ENCODE results near the gene FAM120B. TPM values are rescaled to one million over a fixed set of nuclear protein-coding genes. Genes with fewer than 3 reads are reported as not detected.

The FAM120B gene
- total and polyA plus RNA-seq, 2 of the 4 experiments (the other 2 are of a cell fraction), result 15.3 to 28.0 TPM

DNA sequence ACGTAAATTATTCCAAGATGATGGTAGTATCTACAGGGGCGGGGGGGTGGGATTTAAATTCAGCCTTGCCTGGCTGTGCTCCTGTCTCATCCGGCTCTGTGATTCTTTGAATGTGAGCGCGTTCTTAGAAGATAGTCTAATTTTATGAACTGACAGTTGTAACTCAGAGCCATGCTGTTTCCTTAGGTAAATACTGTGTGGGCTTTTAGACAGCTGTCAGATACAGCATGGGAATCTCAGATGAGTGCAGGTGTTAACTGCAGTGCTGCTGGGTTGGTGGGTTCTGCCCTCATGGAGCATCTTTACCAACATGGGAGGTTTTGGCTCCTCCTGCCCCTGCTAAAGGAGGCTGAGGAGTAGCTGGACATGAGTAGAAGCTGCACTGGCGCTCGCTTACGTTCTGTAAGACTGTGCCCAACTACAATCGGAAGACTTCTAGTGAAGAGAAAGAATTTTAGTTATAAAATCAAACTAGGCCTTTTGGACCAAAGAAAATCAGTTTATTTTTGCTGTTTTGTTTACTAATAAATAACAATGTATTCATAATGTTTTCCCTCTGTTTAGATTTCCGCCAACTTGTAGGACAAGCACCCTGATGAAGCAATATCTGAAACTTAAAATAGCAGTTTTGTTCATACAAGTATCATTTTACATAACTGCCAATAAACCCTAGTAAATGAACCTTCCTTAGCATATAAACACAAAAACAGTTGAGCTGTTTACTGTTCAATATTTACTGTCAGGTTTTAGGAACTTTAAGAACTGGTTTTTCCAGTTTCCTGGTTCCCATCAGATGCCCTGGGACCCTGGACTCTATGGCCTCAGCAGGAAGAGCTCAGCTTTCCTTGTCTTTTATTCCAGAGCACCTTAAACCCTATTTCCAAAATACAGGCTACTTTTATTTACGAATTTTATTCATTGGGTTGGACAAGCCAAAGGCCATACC is 66.1 kb downstream of the FAM120B start:
- Histone ChIP-seq H3K23ac (ENCODE audit: low read depth, low read length) (no peak overlapping the region), H3K27ac (ENCODE audit: insufficient read depth, low read length) (no peak overlapping the region), H2BK120ac (ENCODE audit: low read depth, low read length) (no peak overlapping the region), H4K5ac (ENCODE audit: low read depth, low read length) (no peak overlapping the region), H3K14ac (replicated peaks; ENCODE audit: low read depth, low read length) (no peak overlapping the region), H3K9me3 (ENCODE audit: control insufficient read depth, insufficient read depth, low read length) (no peaks in the 10 kb centered on the region), H2BK15ac (ENCODE audit: low read depth, low read length) (no peak overlapping the region), H4K91ac (ENCODE audit: insufficient read depth, low read depth, low read length) (no peak overlapping the region), H2AK9ac (replicated peaks; ENCODE audit: low read depth, low read length, poor library complexity) (no peak overlapping the region), H4K8ac (ENCODE audit: low read depth in 2 of 2, low read length in 2 of 2) (no peak overlapping the region), H3K56ac (ENCODE audit: extremely low read depth, insufficient read depth, low read length) (no peak overlapping the region), H3K36me3 (ENCODE audit: control insufficient read depth, insufficient read depth, low read length) (peaks cover 12% of the 10 kb centered on the region), H4K20me1 (ENCODE audit: insufficient read depth, low read length) (no peaks in the 10 kb centered on the region), H2AFZ (replicated peaks; ENCODE audit: low read length, poor library complexity) (no peak overlapping the region), H3K4me3 (ENCODE audit: insufficient read depth, low read depth, low read length) (no peak overlapping the region), H2AK5ac (ENCODE audit: low read depth, low read length) (no peak overlapping the region), H2BK5ac (ENCODE audit: low read depth, low read length, poor library complexity, severe bottlenecking) (no peak overlapping the region), H3K4me1 (ENCODE audit: control insufficient read depth, insufficient read depth, low read length) (peaks cover under 1% of the 10 kb centered on the region; the same call in 1 of the 2 replicates), H3K4ac (ENCODE audit: low read depth, low read length) (no peak overlapping the region), H3K18ac (ENCODE audit: low read depth, low read length) (no peak overlapping the region), H3K9ac (ENCODE audit: low read depth, low read length) (no peak overlapping the region), H2BK20ac (ENCODE audit: low read depth, low read length) (no peak overlapping the region), H3K79me1 (ENCODE audit: low read depth in 1 of 2, low read length in 2 of 2) (peaks cover 2 to 4% of the 10 kb centered on the region in 2 experiments; a peak in 1 of 4 replicates), H3K4me2 (ENCODE audit: low read depth, low read length) (no peak overlapping the region), H3K9me1 (ENCODE audit: insufficient read depth, low read length) (no peaks in the 10 kb centered on the region; the same call in 1 of the 2 replicates), H3K27me3 (ENCODE audit: control insufficient read depth, insufficient read depth, low read length) (no peaks in the 10 kb centered on the region)
- 100% methylated on average over 2 of the region's 11 CpGs; no CpG with 5 or more reads in 1 of the 2 experiments for WGBS, 2 experiments (ENCODE audit: extremely low coverage in 2 of 2, insufficient read length in 1 of 2)
- DNase-seq, result no peak
- intact Hi-C loops (cut with micrococcal nuclease), result no loop called here
- dilution Hi-C loops (cut with HindIII; ENCODE audit: low sequenced_read_pairs, unreplicated experiment), result no loop called here
- no peak for ATAC-seq (ENCODE audit: low read depth)
- ChIA-PET CTCF (interaction anchor here (1.2 kb wide), 1 partner anchor 10 kb away, joined by 4 read pairs; no protein-coding TSS in a partner anchor), POLR2A (ENCODE audit: unreplicated experiment) (no interaction called here)
- BruUV-seq (replicated peaks), result no TSS peak
- in situ Hi-C loops (cut with MboI; ENCODE audit: low sequenced_read_pairs), result no loop called here
- TF ChIP-seq POLR2A (IDR thresholded peaks at IDR 0.05; ENCODE audit: low read depth, low read length) (no peak), SMC3 (IDR thresholded peaks at IDR 0.05; ENCODE audit: low read depth, low read length) (no peak), NFE2L2 (IDR thresholded peaks at IDR 0.05; ENCODE audit: low read depth, low read length) (no peak), BHLHE40 (IDR thresholded peaks at IDR 0.05; ENCODE audit: low read depth, low read length) (no peak), MAFK (IDR thresholded peaks at IDR 0.05; ENCODE audit: low read depth, low read length) (no peak), RFX5 (IDR thresholded peaks at IDR 0.05; ENCODE audit: low read depth, low read length) (no peak), CEBPB (IDR thresholded peaks at IDR 0.05; ENCODE audit: low read depth, low read length) (no peak), MXI1 (IDR thresholded peaks at IDR 0.05; ENCODE audit: borderline replicate concordance, low read depth, low read length) (no peak), CHD1 (IDR thresholded peaks at IDR 0.05; ENCODE audit: low read depth, low read length) (no peak), FOS (IDR thresholded peaks at IDR 0.05; ENCODE audit: low read depth, low read length) (no peak), RCOR1 (IDR thresholded peaks at IDR 0.05; ENCODE audit: insufficient replicate concordance, low read length) (no peak), RAD21 (IDR thresholded peaks at IDR 0.05; ENCODE audit: low read length) (no peak)
- TF ChIP-seq, protein P1, sequence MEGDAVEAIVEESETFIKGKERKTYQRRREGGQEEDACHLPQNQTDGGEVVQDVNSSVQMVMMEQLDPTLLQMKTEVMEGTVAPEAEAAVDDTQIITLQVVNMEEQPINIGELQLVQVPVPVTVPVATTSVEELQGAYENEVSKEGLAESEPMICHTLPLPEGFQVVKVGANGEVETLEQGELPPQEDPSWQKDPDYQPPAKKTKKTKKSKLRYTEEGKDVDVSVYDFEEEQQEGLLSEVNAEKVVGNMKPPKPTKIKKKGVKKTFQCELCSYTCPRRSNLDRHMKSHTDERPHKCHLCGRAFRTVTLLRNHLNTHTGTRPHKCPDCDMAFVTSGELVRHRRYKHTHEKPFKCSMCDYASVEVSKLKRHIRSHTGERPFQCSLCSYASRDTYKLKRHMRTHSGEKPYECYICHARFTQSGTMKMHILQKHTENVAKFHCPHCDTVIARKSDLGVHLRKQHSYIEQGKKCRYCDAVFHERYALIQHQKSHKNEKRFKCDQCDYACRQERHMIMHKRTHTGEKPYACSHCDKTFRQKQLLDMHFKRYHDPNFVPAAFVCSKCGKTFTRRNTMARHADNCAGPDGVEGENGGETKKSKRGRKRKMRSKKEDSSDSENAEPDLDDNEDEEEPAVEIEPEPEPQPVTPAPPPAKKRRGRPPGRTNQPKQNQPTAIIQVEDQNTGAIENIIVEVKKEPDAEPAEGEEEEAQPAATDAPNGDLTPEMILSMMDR (conservative IDR thresholded peaks at IDR 0.05; ENCODE audit: low read depth, low read length), result no peak
- TF ChIP-seq, protein P2, sequence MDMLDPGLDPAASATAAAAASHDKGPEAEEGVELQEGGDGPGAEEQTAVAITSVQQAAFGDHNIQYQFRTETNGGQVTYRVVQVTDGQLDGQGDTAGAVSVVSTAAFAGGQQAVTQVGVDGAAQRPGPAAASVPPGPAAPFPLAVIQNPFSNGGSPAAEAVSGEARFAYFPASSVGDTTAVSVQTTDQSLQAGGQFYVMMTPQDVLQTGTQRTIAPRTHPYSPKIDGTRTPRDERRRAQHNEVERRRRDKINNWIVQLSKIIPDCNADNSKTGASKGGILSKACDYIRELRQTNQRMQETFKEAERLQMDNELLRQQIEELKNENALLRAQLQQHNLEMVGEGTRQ (IDR thresholded peaks at IDR 0.05; ENCODE audit: low read depth, low read length), result no peak
- TF ChIP-seq, protein P3, sequence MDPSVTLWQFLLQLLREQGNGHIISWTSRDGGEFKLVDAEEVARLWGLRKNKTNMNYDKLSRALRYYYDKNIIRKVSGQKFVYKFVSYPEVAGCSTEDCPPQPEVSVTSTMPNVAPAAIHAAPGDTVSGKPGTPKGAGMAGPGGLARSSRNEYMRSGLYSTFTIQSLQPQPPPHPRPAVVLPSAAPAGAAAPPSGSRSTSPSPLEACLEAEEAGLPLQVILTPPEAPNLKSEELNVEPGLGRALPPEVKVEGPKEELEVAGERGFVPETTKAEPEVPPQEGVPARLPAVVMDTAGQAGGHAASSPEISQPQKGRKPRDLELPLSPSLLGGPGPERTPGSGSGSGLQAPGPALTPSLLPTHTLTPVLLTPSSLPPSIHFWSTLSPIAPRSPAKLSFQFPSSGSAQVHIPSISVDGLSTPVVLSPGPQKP (IDR thresholded peaks at IDR 0.05; ENCODE audit: borderline replicate concordance, low read depth, low read length), result no peak
